Right forelimb (tissue), 1 donor: ENCODE data around the gene LIMCH1.
"Not testable (repeated sequence)": the region's sequence is repeated elsewhere in the genome, so short reads cannot be mapped to it uniquely, and the experiment has no call there.

Source experiments
- DNase-seq: peaks from one replicate; pipeline ENCODE4 v3.0.0-alpha.2; 2018

LIMCH1 gene

DNA sequence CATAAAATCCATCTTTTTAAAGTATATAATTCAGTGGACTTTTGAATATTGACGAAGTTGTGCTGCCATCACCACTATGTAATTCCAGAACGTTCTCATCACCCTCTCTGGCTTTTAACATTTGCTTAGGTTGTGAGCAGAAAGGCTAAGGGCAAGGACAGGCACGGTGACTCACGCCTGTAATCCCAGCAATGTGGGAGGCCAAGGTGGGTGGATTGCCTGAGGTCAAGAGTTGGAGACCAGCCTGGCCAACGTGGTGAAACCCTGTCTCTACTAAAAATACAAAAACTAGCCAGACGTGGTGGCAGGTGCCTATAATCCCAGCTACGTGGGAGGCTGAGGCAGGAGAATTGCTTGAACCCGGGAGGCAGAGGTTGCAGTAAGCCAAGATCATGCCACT lies 199.5 kb downstream of the LIMCH1 start:
- DNase-seq: not testable (repeated sequence)

- DNase-seq: no peak
Measured at GRCh38 chr4:41741354-41741753, 203.4 kb downstream of the LIMCH1 start.

GRCh38 chr4:41744572-41745291 lies 206.8 kb downstream of the LIMCH1 start:
- no peak for DNase-seq

DNA sequence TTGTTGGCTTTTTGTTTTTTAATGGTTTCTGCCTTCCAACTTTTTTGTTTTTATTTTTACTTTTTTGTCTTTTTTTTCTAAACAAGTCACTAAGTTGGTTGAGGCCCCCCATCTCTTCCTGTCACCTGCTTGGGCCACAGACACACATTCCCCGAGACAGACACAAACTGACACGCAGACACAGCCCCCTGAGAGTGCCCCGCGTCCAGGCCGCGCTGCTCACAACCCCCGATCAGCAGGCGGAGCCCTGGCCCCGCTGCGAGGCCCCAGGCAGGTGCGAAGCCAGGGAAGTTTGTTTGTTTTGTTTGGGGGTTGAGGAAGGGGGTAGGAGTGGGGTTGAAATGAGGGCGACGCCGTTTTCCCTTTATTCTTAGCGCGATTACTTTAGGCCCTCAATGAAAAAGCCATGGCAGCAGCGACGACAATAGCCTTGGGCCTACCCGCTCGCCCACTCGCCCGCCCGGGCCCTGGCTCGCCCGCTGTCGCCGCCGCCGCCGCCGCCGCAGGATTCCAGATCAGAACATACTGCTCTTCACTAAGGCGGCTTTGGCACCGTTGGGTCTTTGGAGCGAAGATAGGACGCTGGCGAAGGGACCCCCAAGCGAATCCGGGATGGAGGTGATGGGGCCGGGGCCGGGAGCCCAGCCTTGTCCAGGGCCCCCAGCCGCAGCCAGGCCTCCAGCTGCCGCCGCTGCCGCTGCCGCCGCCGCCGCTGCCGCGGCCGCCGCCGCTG lies 207.5 kb downstream of the LIMCH1 start:
- DNase-seq: no peak

- DNase-seq: peak; percentile 50
Measured at GRCh38 chr4:41746025-41746439, 208.1 kb downstream of the LIMCH1 start.

DNA sequence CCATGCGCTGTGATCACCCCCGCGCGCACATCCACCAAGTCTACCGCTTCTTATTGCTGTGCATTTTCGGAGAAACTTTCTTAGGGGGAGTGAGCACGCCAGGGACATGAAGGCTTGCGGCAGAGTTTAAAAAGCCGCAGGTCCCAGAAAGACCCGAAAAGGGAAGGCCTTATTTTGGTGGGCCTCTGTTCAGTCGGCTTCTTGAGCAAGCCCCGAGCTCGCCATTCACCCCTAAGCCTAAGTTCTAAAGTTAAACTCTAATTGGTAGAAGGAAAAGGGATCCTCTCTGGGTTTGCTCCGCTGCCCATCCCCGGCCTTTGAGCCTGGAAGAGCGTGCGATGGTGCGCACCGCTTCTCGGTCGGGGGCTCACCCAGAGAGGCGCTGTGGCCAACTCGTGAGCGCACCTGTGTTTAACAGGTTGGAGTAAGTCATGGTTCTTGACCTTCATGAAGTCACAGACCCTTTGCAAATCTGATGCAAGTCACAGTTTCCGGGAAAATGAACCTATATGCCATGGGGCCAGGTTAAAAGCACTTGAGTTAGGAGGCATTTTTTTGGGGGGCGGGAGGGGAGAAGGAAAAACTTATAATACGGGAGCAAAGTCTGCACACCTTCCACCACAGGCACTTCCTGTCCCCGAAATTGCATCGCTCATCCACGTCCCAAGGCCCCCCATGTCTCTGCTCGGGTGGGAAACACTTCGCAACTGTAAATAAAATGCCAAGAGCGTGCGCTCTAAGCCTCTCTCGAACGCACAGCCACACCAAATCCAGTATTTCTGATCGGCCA lies 208.7 kb downstream of the LIMCH1 start:
- no peak for DNase-seq

DNA sequence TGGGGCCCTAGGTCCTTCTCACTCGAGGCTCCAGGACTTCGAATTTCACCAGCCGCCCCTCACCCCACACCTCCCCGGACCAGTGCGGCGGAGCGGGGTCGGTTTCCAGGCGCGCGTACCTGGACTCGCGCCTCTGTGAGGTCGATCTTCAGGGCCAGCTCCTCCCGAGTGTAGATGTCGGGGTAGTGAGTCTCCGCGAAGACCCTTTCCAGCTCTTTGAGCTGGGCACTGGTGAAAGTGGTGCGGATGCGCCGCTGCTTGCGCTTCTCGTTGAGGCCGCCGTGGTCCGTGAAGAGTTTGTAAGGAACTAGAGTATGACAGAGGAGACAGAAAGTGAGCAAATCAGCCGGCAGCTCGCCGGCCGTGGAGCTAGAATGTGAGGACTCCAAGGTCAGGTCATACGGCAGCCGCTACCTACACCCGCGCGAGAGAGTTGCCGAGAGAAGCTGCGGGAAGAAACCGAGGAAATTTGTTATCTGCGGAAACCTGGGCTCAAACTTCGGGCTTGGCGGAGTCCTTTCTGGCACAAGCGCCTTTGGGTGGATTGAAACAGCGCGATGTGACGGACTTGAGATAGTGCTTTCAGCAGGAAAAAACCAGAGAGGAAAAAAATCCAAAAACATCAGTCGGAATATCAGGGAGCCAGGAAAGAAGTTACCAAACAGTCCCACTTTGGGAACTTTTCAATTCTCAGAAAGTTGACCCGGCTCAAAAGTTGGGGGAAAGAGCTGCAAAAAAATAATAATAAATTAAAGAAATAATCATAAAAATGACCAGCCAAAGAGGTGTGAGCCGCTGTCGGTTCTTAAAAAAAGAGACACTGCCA lies 209.5 kb downstream of the LIMCH1 start:
- peak; percentile 48 for DNase-seq

DNA sequence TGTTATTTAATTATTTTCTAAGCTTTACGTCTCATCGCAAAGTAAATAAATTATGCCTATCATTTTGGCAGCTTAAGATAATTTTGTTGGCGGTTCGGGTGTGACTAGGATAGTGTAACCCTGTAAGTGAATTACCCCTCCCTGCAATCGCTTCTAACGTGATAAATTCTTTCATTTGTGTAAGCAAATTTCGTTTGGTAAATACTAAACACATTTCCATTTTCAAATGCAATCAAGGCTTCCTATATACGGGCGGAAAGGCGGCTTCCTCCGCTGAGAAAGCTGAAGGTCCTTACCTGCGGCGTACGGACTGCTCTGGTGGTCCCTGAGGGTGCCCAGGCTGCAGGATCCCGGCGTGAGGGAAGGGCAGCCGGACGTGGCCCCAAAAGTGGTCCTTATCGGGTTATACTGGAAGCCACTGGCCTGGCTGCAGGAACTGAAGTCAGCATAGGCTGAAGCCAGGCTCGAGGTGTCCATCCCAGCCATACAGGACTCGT lies 210.2 kb downstream of the LIMCH1 start:
- DNase-seq: no peak

GRCh38 chr4:41748571-41749475 lies 210.9 kb downstream of the LIMCH1 start, which contains the start of gene PHOX2B:
PHOX2B (minus strand) TSS chr4:41748725; CDS start chr4:41748610, 115 bp downstream.
- no peak for DNase-seq

DNA sequence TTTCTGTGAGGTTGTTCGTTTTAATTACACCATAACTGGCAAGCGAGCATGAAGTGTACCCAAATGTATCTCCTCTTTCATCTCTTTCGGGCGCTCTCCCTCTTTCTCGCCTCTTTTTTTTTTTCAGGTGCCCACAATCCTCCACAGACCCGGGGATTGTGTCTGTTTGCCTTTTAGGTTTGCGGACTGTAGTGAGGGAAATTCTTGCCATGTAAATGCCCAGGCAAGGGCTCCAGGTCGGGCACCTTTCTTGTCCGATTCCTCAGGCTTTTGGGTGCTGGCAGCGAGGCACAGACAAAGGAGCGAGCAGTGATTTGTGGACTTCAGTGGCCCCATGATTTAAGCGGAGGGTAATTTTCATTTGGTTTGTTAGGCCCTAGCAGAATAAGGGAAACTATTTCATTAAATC lies 211.7 kb downstream of the LIMCH1 start:
- no peak for DNase-seq
